Right lobe of liver (tissue), 6 donors: ENCODE measurements around the gene FGF18. TPM values are rescaled to one million over a fixed set of nuclear protein-coding genes. Genes with fewer than 3 reads are reported as not detected.
A peak's percentile ranks its signal among the peaks of the same experiment; 100 is the strongest.
"Not testable (repeated sequence)": the region's sequence is repeated elsewhere in the genome, so short reads cannot be mapped to it uniquely, and the experiment has no call there.

ENCODE experiments used
- ATAC-seq, 4 donors: fragments of 200-7000 bp; cut with Tn5 transposase; one replicate each; pipeline ENCODE4 v1.9.1; 2020; ENCODE audit warnings: mild to moderate bottlenecking in 4 of 4, moderate library complexity in 4 of 4
- DNase-seq, 3 donors: peaks; one replicate each; pipeline ENCODE4 v3.0.0-alpha.2; 2020
- H3K27ac ChIP-seq, 3 donors: fragments of 200-600 bp; one replicate each; pipeline ENCODE4 v1.8.0; 2022
- H3K27me3 ChIP-seq, 2 donors: fragments of 200-600 bp; one replicate each; pipeline ENCODE4 v1.8.0; 2022
- H3K36me3 ChIP-seq, 4 donors: fragments of 200-600 bp; sonication (generic) in 1 of 4; one replicate each; pipeline versions ENCODE4 v1.5.1 to v1.8.0; 2017 to 2022; ENCODE audit warnings: control low read depth in 1 of 4
- H3K4me1 ChIP-seq, 4 donors: fragments of 200-600 bp; sonication (generic) in 1 of 4; one replicate each; pipeline versions ENCODE4 v1.5.1 to v1.8.0; 2017 to 2022; ENCODE audit warnings: control low read depth in 1 of 4
- H3K4me3 ChIP-seq, 3 donors: fragments of 200-600 bp; one replicate each; pipeline ENCODE4 v1.8.0; 2022
- H3K9me3 ChIP-seq, 4 donors: fragments of 200-600 bp; sonication (generic) in 1 of 4; one replicate each; pipeline versions ENCODE4 v1.5.1 to v1.8.0; 2017 to 2022; ENCODE audit warnings: control low read depth in 1 of 4
- POLR2A ChIP-seq: fragments of 450-650 bp; IDR thresholded peaks from one replicate; pipeline ENCODE4 v1.6.1; 2017; ENCODE audit warnings: antibody characterized with exemption, mild to moderate bottlenecking
- WGBS: methylation state at CpG from one replicate; pipeline ENCODE4 v1.1.6; 2018; ENCODE audit warnings: low coverage, low lambda C conversion rate; ENCODE audit not compliant: insufficient coverage; ENCODE audit errors: missing lambda C conversion rate; 5-methylcytosine and 5-hydroxymethylcytosine counted together
- intact Hi-C, 2 donors: fragments of 100-400 bp; cut with DNase I; formaldehyde crosslinking; loops; one replicate each; pipeline versions ENCODE4 v1.11.2 to v1.14.1; 2022
- total RNA-seq, 6 experiments: library from RNA; depleted of rRNA in 2 of 6; stranded (reverse); fragments of >200 nt in 2 of 6; fragmentation: NEBNext Ultra II Directional in 3 of 6; extraction: Animal tissue kit (Norgen Biotek cat#: 25700) in 3 of 6; gene quantifications; one replicate each; pipeline versions ENCODE4 v1.1.0 to v1.2.4, GENCODE V29; 2016 to 2023
- TF ChIP-seq, protein P1 (sequence below), 4 donors: fragments of 200-600 bp in 3 of 4; fragments of 450-650 bp in 1 of 4; IDR thresholded peaks; one replicate each; pipeline versions ENCODE4 v1.5.1 to v1.8.0; 2016 to 2022; ENCODE audit warnings: antibody characterized with exemption in 4 of 4, mild to moderate bottlenecking in 2 of 4
- donor health status: DM: no; HTN: yes; CAD: no.
- donor health status: DM: no; HTN: no; CAD: no.
- donor health status: DM: no; HTN: no; CAD: no.
- donor health status: DM: no; HTN: yes; CAD: no.
- donor health status: DM: no; HTN: yes; CAD: no.

The FGF18 gene
- total RNA-seq, 6 experiments from 2014 or later: 0.12 TPM; not detected in 5

DNA sequence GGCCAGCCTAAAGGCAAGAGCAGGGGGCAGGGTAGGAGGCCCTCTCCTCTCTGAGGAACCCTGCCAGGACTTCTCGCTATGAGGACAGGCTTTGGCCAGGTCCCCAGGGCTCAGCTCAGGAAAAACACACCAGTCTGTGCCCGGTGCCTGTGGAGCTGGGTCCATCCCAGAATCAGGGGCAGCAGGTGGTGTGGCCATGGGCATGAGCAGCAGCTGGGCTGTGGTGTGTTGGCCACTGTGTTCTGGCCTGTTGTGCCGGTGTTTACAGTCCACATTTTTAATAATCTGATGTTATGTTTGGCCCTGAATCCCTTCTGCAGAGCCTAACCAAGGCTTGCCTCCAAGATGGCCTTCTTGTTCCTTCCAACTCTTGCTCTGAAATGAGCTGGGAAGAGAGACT lies 77.0 kb downstream of the FGF18 start:
- no peak overlapping the region for H3K27ac ChIP-seq
- H3K4me3 ChIP-seq: no peak overlapping the region
- H3K4me1 ChIP-seq: no peaks in the 10 kb centered on the region
- ATAC-seq: peak in 1 of 4 donors; percentile 22
- no CpG with 5 or more reads among the region's 3 CpGs for WGBS
- H3K9me3 ChIP-seq: no peaks in the 10 kb centered on the region
- no peaks in the 10 kb centered on the region for H3K36me3 ChIP-seq
- no peaks in the 10 kb centered on the region for H3K27me3 ChIP-seq
- no peak for DNase-seq
- intact Hi-C loops: no loop called here
- TF ChIP-seq, protein P1, sequence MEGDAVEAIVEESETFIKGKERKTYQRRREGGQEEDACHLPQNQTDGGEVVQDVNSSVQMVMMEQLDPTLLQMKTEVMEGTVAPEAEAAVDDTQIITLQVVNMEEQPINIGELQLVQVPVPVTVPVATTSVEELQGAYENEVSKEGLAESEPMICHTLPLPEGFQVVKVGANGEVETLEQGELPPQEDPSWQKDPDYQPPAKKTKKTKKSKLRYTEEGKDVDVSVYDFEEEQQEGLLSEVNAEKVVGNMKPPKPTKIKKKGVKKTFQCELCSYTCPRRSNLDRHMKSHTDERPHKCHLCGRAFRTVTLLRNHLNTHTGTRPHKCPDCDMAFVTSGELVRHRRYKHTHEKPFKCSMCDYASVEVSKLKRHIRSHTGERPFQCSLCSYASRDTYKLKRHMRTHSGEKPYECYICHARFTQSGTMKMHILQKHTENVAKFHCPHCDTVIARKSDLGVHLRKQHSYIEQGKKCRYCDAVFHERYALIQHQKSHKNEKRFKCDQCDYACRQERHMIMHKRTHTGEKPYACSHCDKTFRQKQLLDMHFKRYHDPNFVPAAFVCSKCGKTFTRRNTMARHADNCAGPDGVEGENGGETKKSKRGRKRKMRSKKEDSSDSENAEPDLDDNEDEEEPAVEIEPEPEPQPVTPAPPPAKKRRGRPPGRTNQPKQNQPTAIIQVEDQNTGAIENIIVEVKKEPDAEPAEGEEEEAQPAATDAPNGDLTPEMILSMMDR (IDR thresholded peaks at IDR 0.05): no peak
- TF ChIP-seq POLR2A: no peak

DNA sequence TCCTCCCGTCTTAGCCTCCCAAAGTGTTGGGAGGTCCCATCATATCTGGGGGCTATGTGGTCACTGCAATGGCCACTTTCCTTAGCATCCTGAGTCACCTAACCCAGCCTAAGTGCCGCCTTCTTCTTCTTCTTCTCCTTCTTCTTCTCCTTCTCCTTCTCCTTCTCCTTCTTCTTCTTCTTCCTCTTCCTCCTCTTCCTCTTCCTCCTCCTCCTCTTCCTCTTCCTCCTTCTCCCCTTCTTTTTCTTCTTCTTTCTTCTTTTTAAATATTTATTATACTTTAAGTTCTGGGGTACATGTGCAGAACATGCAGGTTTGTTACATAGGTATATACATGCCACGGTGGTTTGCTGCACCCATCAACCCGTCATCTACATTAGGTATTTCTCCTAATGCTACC lies 78.0 kb downstream of the FGF18 start:
- H3K4me1 ChIP-seq, ATAC-seq, DNase-seq, H3K36me3 ChIP-seq, H3K4me3 ChIP-seq, intact Hi-C loops, H3K27me3 ChIP-seq, H3K27ac ChIP-seq, H3K9me3 ChIP-seq: not testable (repeated sequence)
- WGBS: 82% methylated on average over 4 of the region's 4 CpGs

DNA sequence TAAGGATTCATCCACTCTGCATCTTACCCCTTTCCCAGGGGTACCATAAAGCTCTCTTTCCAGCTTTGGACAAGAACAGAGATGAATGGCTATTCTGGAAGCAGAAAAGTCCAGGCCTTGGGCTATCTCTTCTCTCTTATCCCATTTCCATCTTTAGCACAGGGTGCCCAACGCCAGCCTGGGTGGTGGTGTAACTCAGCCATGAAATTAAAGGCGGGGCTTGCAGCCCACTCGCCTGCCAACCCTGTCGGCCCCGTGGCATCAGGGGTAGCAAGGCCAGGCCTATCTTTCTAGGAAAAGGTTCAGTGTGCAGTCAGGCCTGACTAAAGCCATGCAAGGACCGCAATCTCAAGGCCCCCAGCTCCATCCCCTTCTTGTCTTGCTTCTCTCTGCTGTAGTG lies 78.7 kb downstream of the FGF18 start:
- no peak overlapping the region for H3K27ac ChIP-seq
- WGBS: 69% methylated on average over 5 of the region's 6 CpGs
- H3K36me3 ChIP-seq: no peaks in the 10 kb centered on the region
- ATAC-seq (no peak), DNase-seq (no peak)
- H3K9me3 ChIP-seq: no peaks in the 10 kb centered on the region
- no peak overlapping the region for H3K4me3 ChIP-seq
- intact Hi-C loops: no loop called here
- no peak for TF ChIP-seq POLR2A
- TF ChIP-seq, protein P1 (IDR thresholded peaks at IDR 0.05): no peak
- no peaks in the 10 kb centered on the region for H3K4me1 ChIP-seq
- no peaks in the 10 kb centered on the region for H3K27me3 ChIP-seq

DNA sequence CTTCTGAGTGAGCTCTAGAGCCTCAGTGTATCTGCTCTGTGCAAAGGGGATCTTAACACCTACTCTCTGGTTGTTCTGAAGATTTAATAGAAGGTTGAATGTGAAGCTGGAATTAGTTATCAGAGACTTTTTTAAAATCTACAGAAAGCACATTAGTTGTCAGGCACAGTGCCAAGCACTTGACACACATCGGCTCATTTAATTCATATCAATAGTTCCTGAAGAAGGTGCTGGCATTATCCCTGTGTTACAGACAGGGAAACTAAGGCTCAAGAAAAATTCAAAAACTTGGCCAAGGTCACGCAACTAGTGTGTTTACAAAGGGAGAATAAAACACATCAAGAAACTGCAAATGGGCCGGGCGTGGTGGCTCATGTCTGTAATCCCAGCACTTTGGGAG lies 80.2 kb downstream of the FGF18 start:
- DNase-seq (no peak), ATAC-seq (no peak)
- H3K27ac ChIP-seq: no peak overlapping the region
- H3K4me3 ChIP-seq: no peak overlapping the region
- intact Hi-C loops: no loop called here
- TF ChIP-seq POLR2A: no peak
- TF ChIP-seq, protein P1 (IDR thresholded peaks at IDR 0.05): no peak
- no peaks in the 10 kb centered on the region for H3K36me3 ChIP-seq
- H3K4me1 ChIP-seq: no peaks in the 10 kb centered on the region
- H3K9me3 ChIP-seq: no peaks in the 10 kb centered on the region
- 86% methylated on average over 4 of the region's 4 CpGs for WGBS
- no peaks in the 10 kb centered on the region for H3K27me3 ChIP-seq

DNA sequence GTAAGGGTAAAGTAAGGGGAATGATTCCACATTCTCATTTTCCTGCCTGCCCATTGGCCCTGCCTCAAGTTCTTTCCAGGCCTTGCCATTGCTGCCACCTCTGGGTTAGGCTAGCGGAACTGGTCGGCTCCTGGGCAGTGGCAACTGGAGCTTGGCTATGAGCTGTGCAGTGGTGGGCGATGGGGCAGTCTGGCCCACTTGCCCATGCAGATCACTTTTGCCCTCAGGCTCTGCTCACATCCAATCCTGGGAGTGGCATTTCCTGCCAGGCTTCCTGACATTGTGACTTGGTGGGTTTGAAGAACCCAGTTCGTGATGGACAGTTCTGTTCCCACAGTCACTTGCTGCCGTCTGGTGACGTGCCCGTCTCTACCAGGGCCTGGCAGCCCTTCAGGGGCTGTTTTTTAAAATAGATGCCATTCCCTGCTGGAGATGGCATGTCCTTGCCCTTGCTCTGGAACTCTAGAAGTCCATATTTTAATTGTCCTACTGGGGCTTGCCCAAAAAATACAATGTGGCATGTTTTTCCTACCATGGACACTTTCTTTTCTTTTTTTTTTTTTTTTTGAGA lies 86.1 kb downstream of the FGF18 start:
- TF ChIP-seq, protein P1 (IDR thresholded peaks at IDR 0.05): no peak
- TF ChIP-seq POLR2A: no peak
- Histone ChIP-seq H3K36me3 (no peaks in the 10 kb centered on the region), H3K4me3 (no peak overlapping the region), H3K27me3 (no peaks in the 10 kb centered on the region), H3K4me1 (no peaks in the 10 kb centered on the region), H3K27ac (no peak overlapping the region), H3K9me3 (no peaks in the 10 kb centered on the region)
- intact Hi-C loops: no loop called here
- ATAC-seq: peak in 1 of 4 donors; percentile 11
- 33% methylated on average over 1 of the region's 7 CpGs for WGBS
- no peak for DNase-seq
